GM04504 (cell line): Measurements from ENCODE around the gene GPM6B.
A peak's percentile ranks its signal among the peaks of the same experiment; 100 is the strongest.
"Not testable (repeated sequence)": the region's sequence is repeated elsewhere in the genome, so short reads cannot be mapped to it uniquely, and the experiment has no call there.

Experiments
- DNase-seq: peaks from one replicate; pipeline ENCODE4 v3.0.0-alpha.2; 2012; ENCODE audit warnings: low read depth

The GPM6B gene

DNA sequence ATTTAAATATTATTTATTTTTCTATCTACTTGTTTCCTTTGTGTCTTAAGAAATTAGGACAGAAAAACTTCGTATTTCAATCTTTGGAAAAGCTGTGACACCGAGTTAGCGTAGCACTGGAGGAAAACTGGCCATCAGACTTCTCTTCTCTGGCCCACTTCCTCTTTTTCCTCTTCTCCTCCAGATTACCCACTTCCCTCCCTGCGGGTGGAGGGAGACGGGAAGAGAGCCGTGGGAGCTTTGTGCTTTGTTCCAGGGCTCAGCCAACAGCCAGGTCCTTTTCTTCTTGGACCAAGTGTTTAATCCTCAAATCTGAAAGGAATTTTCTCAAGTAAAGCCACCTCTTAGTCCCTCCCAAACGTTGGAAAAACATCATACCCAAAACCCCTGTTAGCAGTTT, 52.6 kb downstream of the GPM6B start:
- DNase-seq = no peak

DNA sequence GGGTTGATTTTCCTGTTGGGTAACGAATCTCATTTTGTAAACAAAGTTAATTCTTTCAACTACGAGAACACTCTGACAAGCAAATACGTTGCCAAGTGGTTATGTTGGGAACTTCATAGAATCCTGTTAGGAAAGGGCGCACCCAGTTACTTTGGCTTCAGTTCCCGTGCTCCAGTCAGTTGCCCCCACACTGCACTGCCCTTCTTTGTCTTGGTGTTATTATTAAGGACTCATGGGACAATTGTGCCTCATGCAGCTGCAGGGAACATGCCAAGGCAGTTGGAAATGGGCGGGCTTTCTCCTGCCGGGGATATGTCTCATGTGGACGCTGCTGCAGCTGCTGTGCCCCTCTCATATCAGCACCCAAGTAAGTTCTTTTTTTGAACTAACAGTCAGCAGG, 53.4 kb downstream of the GPM6B start:
- DNase-seq = no peak

DNA sequence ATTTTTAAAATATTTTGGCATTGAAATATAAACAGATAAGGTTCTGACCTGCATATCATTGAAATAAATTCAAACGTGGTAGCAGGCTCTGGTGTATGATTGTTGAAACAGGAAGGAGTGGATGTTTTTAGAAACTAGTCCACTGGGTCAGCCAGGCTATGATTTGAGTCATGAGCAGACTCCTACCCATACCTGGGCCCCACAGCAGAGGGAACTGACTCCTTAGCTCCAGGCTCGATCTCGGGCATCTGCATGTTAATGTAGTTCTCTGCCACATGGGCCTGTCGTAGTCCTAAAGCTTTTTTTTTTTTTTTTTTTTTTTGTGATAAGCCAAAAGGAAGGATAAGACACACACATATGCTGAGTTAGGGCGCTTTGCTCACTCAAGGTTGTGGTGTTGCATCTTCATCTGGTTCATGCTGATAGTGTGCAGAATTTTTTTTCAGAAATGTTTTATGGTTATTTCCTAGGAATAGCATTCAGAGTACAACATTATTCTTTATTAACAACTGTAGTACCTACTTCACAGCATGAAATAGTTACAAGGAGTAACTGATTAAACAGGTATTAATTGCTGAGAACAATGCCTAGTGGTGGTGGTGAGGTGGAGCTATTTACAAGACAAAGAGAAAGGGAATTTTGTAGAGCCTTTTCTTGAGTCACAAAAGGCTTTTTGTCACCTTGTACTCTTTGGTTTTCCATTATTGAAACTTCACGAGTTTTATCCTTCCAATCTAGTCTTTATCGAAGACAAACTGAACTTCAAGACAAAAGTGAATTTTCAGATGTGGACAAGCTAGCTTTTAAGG, 55.1 kb downstream of the GPM6B start:
- DNase-seq = no peak

DNA sequence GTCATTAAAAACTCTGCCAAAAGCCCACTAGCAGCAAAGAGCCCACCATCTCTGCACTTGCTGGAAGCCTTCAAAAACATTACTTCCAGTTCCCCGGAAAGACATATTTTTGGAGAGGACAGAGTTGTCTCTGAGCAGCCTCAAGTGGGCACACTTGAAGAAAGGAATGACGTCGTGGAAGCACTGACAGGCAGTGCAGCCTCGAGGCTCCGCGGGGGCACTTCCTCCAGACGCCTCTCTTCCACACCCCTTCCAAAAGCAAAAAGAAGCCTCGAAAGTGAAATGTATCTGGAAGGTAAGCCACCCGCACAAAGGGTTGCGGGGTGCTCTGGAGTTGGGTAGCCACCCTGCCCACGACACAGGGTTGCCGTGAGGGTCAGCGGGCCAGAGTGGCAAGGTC, 56.5 kb downstream of the GPM6B start:
- DNase-seq = no peak

DNA sequence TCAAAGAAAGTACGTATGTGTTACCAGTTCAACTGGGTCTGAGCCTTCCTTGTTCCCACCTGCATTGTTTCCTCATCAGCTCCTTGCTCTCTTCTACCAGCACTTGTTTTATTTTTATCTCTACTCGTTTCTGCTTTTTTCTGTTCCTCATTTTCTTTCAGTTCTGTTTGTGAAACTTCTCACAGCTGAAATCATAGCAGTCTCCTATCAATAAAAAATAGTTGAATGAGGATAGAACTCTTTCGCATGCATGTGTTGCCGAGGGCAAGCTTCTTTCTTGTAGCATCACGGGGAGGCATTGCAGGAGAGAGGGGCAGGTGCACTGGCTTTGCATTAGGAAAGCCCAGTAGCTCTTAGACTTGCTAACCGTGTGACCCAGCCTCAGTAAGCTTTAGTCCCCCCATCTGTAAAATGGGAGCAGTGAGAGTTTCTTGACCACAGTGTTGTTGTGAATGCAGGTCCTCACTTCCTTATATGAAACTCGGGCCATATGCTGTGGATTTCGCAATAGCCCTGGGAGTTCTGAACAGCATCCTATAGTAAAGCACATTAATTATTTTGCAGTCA, 57.7 kb downstream of the GPM6B start:
- no peak for DNase-seq

DNA sequence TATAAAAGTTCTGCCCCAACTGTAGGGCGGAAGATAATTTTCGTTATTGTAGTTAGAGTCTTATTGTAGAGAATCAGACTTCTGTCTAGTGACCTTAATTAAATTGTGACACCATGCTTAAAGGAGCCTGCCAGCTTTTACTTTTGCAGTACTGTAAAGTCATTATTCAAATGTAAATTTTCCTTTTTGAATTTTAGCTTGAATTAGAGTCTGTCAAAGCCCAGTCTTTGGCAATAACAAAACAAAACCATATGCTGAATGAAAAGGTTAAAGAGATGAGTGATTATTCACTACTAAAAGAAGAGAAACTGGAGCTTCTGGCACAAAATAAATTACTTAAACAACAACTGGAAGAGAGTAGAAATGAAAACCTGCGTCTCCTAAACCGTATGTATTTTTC, 60.5 kb downstream of the GPM6B start:
- no peak for DNase-seq

DNA sequence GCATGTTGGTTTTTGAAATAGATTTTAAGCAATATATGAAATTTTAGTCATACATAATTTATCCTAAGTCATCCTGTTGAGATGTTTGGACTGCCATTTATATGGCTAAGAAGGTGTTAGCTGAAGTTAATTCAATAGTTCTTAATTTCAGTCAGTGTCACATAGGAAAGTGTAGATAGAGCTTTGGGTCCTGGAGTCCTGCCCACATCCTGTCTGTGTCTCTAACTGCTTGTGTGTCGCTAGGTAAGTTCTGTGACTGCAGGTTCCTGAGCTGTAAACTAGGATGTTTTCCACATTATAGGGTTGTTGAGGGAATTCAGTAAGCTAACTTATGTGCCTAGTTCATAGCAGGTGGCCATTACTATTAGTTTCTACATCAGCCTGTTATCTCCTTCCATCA, 61.6 kb downstream of the GPM6B start:
- no peak for DNase-seq

DNA sequence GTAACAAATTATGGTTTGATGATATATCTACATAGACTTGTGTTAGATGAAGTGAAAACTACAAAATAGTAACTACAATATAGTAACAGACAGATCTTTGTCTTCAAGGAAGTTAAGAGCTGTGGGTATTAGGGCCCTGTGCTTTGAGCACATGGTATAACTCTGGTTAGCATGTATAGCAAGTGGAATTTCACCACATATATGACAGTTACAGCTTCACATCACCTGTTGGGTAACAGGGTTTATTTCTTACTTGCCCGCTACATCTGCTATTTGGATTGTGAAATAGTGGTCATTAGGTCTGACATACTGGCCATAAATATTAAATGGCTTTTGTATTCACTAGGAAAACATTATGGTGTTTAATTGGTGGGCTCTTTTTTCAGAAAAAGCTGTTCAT, 62.1 kb downstream of the GPM6B start:
- no peak for DNase-seq

DNA sequence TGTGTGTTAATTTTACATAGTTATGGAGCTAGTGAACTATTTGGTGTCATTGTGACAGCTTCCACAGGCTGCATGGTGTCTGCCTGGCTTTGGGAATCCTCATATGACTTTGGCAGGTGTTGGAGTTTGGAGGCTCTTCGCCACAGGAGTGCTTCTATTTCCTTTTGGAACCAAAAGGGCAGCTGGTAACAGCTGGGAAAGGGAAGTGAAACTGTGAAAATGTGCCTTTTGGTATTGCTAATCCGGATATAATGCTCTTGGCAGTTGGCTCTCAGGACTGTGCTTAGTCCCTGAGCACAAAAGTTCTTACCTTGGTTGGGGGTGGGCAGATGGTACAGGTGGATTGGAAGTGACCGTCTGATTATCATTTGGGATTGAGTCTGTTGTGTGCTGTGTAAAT, 64.2 kb downstream of the GPM6B start:
- no peak for DNase-seq

DNA sequence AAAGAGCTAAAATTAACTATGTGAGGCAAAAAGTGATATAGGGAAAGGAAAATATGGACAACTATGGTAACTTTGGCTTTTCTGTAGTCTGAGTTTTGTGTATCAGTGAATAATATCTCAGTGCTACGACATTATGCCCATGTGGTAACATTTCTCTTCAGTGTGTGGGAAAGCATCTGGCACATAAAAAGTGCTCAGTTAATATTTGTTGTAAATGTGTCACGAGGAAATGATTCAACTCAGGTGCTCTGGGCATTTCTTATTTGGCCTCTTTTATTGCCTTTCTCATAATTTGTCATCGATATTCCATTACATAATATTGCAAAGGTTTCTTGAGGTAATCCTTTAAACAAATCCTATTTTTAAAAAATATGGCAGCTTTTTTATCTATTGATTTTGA, 64.8 kb downstream of the GPM6B start:
- DNase-seq = no peak

DNA sequence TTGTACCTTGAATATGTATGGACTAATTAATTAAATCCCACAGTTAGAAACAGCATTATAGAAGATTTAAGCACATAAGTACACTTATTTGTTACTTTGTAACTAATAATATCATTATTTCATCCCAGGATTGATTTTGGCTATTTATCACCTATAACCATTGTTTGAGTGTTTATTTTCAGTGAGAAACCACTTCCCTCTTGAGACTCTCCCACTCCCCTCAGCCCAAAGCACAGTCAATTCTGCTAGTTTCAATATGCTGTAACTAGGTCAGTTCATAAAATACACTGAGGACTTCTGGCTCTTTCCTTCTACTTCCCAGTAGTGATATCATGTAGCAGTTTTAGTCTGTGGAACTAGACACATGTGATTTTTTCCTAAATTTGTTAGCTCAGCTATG, 66.1 kb downstream of the GPM6B start:
- no peak for DNase-seq

DNA sequence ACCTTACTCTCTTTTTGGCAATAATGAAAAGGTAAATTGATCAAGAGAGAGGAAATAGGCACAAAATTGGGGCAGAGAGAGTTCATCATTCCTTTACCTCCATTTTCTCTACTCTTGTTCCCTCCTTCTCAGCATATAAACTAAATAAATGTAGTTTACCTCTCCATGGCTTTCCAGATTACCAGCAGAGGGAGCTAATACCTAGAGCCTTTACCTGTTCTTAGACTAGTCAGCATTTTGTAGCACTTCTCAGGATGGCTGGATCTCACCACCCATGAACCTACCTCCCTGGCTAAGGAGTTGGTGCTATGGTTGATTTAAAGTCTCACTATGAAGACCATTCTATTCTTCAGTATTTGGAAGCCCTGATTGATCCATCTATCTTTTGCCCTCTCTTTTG, 66.7 kb downstream of the GPM6B start:
- peak; percentile 14 for DNase-seq

DNA sequence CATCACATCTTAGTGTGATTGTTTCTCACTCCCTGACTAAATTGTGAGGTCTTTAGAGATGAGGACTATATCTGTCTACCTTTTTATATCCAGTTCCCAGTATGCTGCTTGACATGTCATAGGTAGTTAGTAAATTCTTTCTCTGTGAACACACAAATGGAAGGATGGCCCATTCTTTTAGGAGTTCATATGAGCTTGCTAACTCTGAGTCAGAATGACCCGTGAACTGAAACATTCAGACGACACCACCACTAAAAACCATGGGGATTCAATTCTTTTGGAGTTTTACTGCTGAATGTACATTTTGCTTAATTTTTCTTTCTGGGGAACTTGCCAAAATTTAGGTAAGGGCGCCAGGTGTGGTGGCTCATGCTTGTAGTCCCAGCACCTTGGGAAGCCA, 68.4 kb downstream of the GPM6B start:
- DNase-seq = no peak

DNA sequence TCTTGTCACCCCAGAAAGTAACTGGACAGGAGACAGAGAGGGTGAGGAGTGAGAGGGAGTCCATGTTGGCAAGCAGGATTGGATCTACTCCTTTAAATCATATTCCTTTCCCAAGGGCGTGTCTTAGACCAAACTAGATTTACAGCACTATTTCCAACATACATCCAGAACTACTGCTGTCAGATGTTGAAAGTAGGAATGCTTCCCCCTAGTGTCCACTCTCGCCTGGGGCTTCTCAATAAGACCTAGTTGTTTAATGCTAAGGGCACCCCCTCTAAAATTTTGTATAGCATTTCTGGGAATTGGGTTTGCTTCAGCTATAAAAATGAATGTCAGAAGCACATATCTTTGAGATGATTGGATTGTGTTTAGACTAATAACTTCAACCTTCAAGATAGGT, 69.1 kb downstream of the GPM6B start:
- DNase-seq = peak; percentile 43

DNA sequence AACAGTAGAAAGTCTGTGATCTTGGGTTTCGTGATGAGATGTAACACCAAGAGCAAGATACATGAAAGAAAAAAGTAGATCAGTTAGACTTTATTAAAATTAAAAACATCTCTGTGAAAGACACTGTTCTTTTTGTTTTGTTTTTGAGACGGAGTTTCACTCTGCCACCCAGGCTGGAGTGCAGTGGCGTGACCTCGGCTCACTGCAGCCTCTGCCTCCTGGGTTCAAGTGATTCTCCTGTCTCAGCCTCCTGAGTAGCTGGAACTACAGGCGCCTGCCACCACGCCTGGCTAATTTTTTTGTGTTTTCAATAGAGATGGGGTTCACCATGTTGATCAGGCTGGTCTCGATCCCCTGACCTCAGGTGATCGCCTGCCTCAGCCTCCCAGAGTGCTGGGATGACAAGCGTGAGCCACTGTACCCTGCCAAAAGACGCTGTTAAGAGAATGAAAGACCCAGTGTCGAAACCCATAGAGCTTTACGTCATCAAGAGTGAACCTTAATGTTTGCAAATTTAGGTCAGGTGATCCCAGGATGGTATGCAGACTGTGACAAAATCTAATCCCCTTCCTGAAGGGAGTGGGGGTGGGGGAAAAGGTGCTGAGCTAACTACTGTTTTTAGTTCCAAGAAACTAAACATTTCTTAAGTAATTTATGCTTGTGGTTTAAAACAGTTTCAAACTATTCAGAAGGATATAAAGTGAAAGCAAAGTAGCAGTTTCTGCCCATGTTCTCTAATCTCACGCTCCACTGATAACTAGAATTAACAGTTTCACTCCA, 74.3 kb downstream of the GPM6B start:
- no peak for DNase-seq

DNA sequence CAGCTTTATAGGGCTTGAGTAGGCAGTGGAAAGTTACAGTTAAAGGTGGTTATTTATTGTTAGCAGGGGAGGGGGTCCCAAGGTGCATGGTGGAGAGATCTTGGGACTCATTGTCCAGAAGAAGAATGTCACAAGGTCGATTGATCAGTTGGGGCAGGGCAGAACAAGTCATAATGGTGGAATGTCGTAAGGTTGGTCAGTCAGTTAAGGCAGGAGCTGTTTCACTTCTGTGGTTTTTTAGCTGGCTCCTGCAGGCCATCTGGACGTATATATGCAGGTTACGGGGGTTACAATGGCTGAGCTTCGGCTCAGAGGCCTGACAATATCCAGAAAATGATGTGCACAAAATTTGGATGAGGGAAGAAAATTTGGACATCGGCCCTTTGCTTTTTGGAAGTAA, 75.2 kb downstream of the GPM6B start:
- DNase-seq = no peak

DNA sequence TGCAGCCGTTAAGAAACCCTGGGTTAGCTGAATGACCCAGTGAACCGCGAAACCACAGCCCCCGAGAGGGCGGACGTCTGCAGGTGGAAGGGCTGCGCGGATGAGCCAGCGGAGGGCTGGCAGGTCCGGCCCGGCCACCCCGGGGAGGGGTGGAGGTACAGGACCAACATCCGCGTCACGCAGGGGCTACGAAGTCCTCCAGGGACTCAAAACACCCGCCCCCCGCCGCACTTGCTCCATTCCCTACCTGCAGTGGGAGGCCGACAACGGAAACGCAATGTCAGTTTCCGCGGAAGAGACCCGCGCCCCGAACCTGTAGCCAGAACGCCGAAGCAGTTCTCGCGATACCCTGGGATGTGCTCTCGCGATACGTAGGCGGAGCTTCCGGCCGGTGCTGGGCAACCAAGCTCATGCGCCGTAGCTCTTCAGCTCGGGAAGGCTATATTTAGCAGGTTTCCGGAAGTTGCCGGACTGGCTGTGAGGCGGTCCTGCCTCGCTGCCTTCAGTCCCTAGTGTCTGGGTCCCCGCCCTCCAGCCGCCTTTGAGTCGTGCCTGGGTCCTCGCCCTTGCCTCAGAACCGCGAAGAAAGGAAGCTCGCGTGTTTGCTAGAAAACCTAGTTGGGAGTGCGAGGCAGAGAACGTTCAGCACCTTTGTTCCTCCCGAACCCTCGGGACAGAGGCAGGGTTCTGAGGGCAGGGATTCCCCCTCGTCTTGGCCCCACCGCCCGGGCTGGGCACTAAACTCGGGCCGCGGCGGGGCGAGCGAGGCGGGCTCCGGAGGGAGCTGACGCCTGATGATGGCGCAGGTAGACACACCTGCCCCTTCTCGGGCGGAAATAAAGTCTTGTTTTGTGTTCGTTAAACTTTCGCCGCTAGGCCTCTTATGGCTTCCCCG, 82.4 kb downstream of the GPM6B start, which contains the start of the genes OFD1 and TRAPPC2:
TSS of gene OFD1 (plus strand) at position 471 of the 895 bp plus-strand sequence. CDS start at position 795, 324 bp downstream.
TSS of gene TRAPPC2 (minus strand) at position 343 of the 895 bp plus-strand sequence. CDS start 14,657 bp downstream, outside the sequence.
- DNase-seq = peak; percentile 92

DNA sequence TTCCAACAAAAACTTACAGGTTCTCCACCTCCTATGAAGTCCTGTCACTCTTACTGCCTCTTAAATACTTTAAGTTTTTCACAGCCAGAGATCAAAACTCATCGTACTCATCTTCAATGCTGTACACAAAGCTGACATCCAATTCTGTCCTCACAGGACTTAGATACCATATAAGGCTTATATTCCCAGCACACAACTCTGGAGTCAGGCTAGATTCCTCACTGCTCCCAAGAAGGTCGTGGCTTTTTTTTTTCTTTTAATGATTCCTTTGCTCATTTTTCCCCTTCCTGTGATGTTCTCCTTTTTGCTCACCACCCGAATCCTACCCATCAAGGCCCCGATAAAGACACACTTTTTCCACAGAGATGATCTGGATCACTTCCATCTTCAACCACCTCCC, 83.4 kb downstream of the GPM6B start:
- no peak for DNase-seq

DNA sequence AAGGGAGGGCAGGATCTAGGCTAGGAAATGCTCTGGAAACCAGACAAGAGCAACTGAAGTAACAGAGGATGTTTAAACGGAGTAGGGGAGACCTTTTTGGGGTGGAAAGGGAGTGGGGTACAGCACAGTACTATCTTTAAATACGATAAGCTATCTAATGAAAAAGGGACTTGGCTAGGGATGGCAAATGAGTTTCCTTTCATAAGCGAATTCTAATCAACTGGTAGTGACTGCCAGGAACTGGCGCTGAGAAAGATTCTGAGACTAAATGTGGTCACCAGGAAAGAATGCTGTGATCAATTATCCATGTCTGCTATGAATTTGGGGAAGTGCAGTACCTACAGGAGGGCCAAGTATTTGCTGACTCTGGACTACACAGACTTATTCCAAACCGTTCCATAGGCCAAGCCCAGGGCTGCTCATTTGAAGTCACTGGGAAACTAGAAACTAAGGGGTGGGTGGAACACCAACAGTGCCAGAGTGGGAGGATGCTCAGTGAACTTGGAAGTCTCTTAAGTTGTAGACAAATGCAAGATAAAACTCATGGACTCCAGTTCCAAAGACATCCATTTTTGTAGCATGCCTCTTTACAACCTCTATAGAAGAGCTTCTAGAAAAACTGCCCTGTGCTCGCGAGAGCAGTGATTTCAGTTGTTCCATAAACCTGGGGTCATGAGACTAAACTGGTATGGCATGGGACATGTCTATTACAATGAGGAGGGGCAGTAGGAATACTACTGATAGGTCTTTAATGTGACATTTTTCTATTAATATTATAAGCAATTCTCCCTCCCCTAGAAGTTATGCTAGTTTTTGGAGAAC, 84.4 kb downstream of the GPM6B start:
- DNase-seq = no peak

DNA sequence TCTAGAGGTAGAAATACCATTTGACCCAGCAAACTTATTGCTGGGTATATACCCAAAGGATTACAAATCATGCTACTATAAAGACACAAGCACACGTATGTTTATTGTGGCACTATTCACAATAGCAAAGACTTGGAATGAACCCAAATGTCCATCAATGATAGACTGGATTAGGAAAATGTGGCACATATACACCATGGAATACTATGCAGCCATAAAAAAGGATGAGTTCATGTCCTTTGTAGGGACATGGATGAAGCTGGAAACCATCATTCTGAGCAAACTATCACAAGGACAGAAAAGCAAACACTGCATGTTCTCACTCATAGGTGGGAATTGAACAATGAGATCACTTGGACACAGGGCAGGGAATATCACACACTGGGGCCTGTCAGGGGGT, 86.4 kb downstream of the GPM6B start:
- not testable (repeated sequence) for DNase-seq

DNA sequence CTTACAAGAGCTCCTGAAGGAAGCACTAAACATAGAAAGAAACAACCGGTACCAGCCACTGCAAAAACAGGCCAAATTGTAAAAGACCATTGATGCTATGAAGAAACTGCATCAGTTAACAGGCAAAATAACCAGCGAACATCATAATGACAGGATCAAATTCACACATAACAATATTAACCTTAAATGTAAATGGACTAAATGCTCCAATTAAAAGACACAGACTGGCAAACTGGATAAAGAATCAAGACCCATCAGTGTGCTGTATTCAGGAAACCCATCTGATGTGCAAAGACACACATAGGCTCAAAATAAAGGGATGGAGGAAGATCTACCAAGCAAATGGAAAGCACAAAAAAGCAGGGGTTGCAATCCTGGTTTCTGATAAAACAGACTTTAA, 90.3 kb downstream of the GPM6B start:
- DNase-seq = not testable (repeated sequence)
